Astrocyte of the cerebellum (primary cell): ENCODE data around the gene HPN.
"Not testable (repeated sequence)": the region's sequence is repeated elsewhere in the genome, so short reads cannot be mapped to it uniquely, and the experiment has no call there.

ENCODE experiments used
- DNase-seq: peaks from one replicate; pipeline ENCODE4 v3.0.0-alpha.2; 2011; ENCODE audit warnings: low read depth
- H3K4me3 ChIP-seq: 2 replicates; pipeline ENCODE4 v1.5.1; 2011; ENCODE audit warnings: mild to moderate bottlenecking, low read depth, low read length, moderate library complexity
- in situ Hi-C: cut with HindIII; loops from 2 replicates; pipeline ENCODE4 v1.10.0; 2017; ENCODE audit warnings: low sequenced_read_pairs
- TF ChIP-seq, protein P1 (sequence below): IDR thresholded peaks from 2 replicates; pipeline ENCODE4 v1.5.1; 2012; ENCODE audit warnings: low read length, low read depth, moderate library complexity, mild to moderate bottlenecking; ENCODE audit errors: missing control alignments

The HPN gene

DNA sequence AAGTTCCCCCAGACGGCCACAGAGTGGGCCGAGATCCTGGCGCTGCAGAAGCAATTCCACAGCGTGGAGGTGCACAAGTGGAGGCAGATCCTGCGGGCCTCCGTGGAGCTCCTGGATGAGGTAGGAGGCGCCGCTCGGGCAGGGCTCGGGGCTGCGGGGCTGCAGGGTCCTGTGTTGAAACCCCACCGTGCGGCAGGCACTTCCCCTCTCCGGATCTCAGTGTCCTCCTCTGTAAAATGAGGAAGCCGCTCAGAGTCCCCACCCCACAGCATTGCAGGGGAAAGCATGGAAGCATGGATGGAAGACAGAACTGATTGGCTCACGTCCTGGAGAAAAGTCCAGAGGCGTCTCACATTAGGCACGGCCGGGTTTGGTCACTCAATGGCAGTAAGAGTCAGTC is 18.1 kb upstream of the HPN start:
- TF ChIP-seq, protein P1, sequence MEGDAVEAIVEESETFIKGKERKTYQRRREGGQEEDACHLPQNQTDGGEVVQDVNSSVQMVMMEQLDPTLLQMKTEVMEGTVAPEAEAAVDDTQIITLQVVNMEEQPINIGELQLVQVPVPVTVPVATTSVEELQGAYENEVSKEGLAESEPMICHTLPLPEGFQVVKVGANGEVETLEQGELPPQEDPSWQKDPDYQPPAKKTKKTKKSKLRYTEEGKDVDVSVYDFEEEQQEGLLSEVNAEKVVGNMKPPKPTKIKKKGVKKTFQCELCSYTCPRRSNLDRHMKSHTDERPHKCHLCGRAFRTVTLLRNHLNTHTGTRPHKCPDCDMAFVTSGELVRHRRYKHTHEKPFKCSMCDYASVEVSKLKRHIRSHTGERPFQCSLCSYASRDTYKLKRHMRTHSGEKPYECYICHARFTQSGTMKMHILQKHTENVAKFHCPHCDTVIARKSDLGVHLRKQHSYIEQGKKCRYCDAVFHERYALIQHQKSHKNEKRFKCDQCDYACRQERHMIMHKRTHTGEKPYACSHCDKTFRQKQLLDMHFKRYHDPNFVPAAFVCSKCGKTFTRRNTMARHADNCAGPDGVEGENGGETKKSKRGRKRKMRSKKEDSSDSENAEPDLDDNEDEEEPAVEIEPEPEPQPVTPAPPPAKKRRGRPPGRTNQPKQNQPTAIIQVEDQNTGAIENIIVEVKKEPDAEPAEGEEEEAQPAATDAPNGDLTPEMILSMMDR, result no peak
- no peak for DNase-seq
- in situ Hi-C loops, result no loop called here
- H3K4me3 ChIP-seq, result no peak overlapping the region

DNA sequence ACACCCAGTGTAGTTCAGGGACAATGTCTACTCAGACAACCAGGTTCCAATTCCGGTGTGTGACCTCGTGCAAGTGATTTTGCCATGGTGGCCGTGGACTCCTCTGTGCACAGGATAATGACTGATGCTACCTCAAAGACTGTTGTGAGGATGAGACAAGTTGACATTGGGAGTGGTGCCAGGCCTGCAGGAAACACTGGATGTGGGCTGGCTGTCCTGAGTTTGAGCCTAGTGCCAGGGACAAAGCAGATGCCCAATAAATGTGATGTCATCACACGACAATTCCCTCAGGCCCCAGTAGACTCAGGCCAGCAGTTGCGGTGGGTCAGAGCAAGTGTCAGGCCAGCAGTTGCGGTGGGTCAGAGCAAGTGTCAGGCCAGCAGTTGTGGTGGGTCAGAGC is 17.4 kb upstream of the HPN start:
- no peak overlapping the region for H3K4me3 ChIP-seq
- no peak for DNase-seq
- TF ChIP-seq, protein P1, result no peak
- in situ Hi-C loops, result no loop called here

DNA sequence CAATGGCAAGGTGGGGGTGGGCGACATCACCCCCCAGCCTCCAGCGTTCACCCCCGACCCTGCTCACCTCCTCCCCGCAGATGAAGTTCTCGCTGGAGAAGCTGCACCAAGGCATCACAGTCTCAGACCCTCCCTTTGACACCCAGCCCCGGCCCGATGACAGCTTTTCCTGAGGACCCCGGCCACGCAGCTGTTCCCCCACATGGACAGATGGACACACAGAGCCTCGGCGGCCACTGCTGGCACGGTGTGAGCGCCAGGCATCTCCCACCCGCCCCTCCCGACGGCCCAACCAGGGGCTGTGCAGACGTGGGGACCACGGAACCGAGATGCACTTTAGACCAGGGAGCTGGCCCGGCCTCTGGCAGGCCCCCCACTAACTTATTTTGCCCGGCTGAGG is 15.6 kb upstream of the HPN start:
- TF ChIP-seq, protein P1, result no peak
- DNase-seq, result no peak
- H3K4me3 ChIP-seq, result no peak overlapping the region
- in situ Hi-C loops, result no loop called here

DNA sequence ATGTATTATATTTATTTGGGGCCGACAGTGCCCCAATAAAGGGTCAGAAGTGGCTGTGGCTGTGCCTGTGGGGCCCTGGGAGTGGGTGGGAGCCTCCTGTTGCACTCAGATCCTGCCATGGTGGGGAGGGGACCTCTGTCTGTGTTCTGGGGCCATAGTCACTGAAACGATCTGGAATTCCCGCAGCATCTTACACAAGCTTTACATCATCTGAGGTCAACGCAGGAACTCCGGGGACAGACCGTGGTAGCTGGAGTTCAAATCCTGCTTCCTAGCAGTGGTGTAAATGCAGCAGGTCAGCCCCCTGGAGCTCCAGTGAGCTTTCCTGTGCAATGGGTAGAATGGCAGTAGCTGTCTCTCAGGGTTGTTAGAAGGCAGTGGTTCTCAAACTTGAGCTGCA is 15.1 kb upstream of the HPN start:
- no peak overlapping the region for H3K4me3 ChIP-seq
- TF ChIP-seq, protein P1, result no peak
- no peak for DNase-seq
- in situ Hi-C loops, result no loop called here

DNA sequence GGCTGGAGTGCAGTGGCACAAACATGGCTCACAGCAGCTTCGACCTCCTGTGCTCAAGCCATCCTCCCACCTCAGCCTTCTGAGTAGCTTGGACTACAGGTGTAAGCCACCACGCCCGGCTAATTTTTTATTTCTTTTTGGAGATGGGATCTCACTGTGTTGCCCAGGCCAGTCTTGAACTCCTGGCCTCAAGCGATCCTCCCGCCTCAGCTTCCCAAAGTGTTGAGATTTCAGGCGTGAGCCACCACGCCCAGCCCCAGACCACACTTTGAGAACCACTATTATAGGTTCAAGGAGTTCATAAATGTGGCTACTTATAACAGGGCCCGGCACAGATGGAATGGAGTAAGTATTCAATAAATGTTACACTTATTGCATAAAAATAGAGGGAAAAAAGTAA is 14.5 kb upstream of the HPN start:
- TF ChIP-seq, protein P1, result no peak
- no peak for DNase-seq
- H3K4me3 ChIP-seq, result no peak overlapping the region
- in situ Hi-C loops, result no loop called here

DNA sequence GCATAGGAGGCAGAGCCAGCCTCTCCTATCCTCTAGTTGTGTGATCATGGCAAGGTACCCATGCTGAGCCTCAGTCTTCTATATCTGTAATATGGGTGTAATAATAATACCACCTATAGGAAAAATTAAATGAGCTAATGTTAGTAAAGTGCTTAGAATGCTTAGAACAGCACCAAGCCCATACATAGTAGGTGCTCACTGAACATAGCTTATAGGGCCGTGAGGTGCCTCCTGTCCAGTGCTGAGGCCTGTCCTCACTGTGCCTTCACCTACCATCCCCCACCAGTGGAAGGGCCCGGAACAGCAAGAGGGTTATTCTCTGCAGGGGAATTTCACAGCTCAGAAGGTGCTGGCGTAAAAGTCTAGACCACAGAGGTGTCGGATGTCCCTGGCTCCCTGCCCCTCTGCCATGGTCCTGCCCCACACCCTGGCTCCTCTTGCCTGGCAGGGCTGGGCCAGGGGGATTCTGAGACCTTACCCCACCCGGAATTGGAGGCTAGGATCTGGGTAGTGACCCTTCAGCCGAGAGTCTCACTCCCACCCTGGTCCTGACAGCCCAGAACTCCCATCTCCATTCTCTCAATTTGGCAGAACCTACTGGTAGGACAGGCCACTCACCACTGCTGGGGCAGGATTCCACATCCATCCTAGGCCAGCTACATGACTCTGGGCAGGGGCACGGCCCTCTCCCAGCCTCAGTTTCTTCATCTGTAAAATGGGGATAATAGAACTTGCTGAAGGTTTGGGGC is 13.5 kb upstream of the HPN start:
- peak; percentile 65 for DNase-seq

DNA sequence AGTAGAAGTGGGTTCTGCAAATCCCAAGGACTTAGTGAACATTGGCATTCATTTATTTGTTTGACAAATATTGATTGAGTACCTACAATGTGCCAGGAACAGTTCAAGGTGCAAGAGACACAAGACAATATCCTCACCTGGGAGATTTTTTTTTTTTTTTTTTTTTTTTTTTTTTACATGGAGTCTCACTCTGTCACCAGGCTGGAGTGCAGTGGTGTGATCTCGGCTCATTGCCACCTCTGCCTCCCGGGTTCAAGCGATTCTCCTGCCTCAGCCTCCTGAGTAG is 13.0 kb upstream of the HPN start:
- H3K4me3 ChIP-seq, DNase-seq, in situ Hi-C loops: not testable (repeated sequence)

More for the DNA sequence above, 13.5 kb upstream of the HPN start:
- no peak overlapping the region for H3K4me3 ChIP-seq
- in situ Hi-C loops, result no loop called here
- TF ChIP-seq, protein P1, result no peak

DNA sequence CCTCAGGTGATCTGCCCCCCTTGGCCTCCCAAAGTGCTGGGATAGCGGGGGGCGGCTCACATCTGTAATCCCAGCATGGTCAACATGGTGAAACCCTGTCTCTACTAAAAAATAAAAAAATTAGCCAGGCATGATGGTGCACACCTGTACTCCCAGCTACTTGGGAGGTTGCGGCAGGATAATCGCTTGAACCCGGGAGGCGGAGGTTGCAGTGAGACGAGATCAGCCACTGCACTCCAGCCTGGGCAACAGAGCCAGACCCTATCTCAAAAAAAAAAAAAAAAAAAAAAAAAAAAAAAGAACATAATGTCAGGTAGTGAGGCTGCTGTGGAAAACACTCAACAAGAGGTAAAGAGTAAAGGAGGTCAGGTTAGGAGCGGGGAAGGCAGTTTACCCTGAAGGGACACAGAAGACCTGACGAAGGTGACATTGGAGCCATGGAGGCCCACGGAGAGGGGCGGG is 12.2 kb upstream of the HPN start:
- H3K4me3 ChIP-seq, result not testable (repeated sequence)

More for the DNA sequence above, 12.2 kb upstream of the HPN start:
- in situ Hi-C loops, DNase-seq: not testable (repeated sequence)
